Endodermal cell (in vitro differentiated cells): Measurements from ENCODE around the gene IDI2. TPM values are rescaled to one million over a fixed set of nuclear protein-coding genes. Genes with fewer than 3 reads are reported as not detected.
A peak's percentile ranks its signal among the peaks of the same experiment; 100 is the strongest.

ENCODE experiments used
- DNase-seq: peaks from one replicate; pipeline ENCODE4 v3.0.0-alpha.2; 2017
- H3K27ac ChIP-seq: 2 replicates; pipeline ENCODE4 v1.5.1; 2013; ENCODE audit warnings: mild to moderate bottlenecking, low read depth, low read length, moderate library complexity
- H3K27me3 ChIP-seq: 2 replicates; pipeline ENCODE4 v1.6.1; 2013; ENCODE audit warnings: mild to moderate bottlenecking, low read length, moderate library complexity; ENCODE audit not compliant: insufficient read depth, control insufficient read depth, poor library complexity, severe bottlenecking
- H3K36me3 ChIP-seq: 2 replicates; pipeline ENCODE4 v1.7.0; 2013; ENCODE audit warnings: mild to moderate bottlenecking, low read length, moderate library complexity; ENCODE audit not compliant: control insufficient read depth, insufficient read depth
- H3K4me1 ChIP-seq: one replicate; pipeline ENCODE4 v1.7.0; 2013; ENCODE audit warnings: low read length; ENCODE audit not compliant: control insufficient read depth, insufficient read depth
- H3K4me3 ChIP-seq: 2 replicates; pipeline ENCODE4 v1.5.1; 2013; ENCODE audit warnings: mild to moderate bottlenecking, low read length, moderate library complexity
- H3K9ac ChIP-seq: 2 replicates; pipeline ENCODE4 v1.6.1; 2013; ENCODE audit warnings: mild to moderate bottlenecking, low read length, moderate library complexity; ENCODE audit not compliant: poor library complexity, severe bottlenecking; ENCODE audit errors: extremely low read depth
- H3K9me3 ChIP-seq: 2 replicates; pipeline ENCODE4 v1.6.1; 2013; ENCODE audit warnings: mild to moderate bottlenecking, low read length, moderate library complexity; ENCODE audit not compliant: control insufficient read depth
- H3K27ac Mint-ChIP-seq: 2 replicates; pipeline ENCODE4 v1.8.0; 2020; ENCODE audit warnings: mixed read lengths
- H3K27me3 Mint-ChIP-seq: 2 replicates; pipeline ENCODE4 v1.8.0; 2021; ENCODE audit warnings: mild to moderate bottlenecking, mixed read lengths; ENCODE audit not compliant: insufficient read depth
- H3K36me3 Mint-ChIP-seq: 2 replicates; pipeline ENCODE4 v1.8.0; 2020; ENCODE audit warnings: low read depth, mixed read lengths
- H3K4me1 Mint-ChIP-seq: 2 replicates; pipeline ENCODE4 v1.8.0; 2020; ENCODE audit warnings: mixed read lengths
- H3K4me3 Mint-ChIP-seq: 2 replicates; pipeline ENCODE4 v1.8.0; 2020; ENCODE audit warnings: mild to moderate bottlenecking, moderate library complexity, mixed read lengths
- H3K9me3 Mint-ChIP-seq: 2 replicates; pipeline ENCODE4 v1.8.0; 2020; ENCODE audit warnings: mild to moderate bottlenecking, mixed read lengths
- CTCF ChIP-seq: fragments of 200-600 bp; sonication (generic); conservative IDR thresholded peaks from 2 replicates; pipeline ENCODE4 v1.5.0; 2021; ENCODE audit warnings: antibody characterized with exemption, mild to moderate bottlenecking
- WGBS, 2 experiments: methylation state at CpG; one replicate each; pipeline versions ENCODE4 v1.1.5 to v1.1.7; 2013; ENCODE audit warnings: missing lambda C conversion rate in 2 of 2, mixed read lengths in 1 of 2; ENCODE audit not compliant: insufficient coverage in 1 of 2, insufficient read length in 1 of 2; 5-methylcytosine and 5-hydroxymethylcytosine counted together
- total RNA-seq, 2 donors: library from RNA; stranded (reverse); fragmentation: NEBNext Ultra II Directional in 1 of 2; extraction: Animal tissue kit (Norgen Biotek cat#: 25700) in 1 of 2; gene quantifications; 2 replicates in 1 of 2; 3 replicates in 1 of 2; pipeline ENCODE4 v1.2.1, GENCODE V29; 2021

IDI2 gene
- total RNA-seq, 2 donors from 2014 or later, result not detected

DNA sequence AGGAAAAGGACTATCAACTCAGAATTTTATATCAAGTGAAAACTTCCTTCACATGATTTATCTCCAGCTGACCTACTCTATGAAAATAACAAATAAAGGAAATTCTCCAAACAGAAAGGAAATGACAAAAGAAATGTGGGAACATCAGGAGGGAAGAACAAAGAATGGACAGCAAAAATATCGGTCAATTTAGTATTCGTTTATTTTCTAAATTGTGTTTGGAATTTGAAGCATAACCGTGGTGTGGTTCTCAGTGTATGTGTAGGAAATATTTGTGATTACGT lies 39.2 kb upstream of the IDI2 start:
- Histone ChIP-seq H3K9me3 (no peaks in the 10 kb centered on the region), H3K9ac (no peak overlapping the region), H3K27ac (peak overlapping the region; percentile 16), H3K36me3 (no peaks in the 10 kb centered on the region), H3K4me3 (no peak overlapping the region), H3K27me3 (no peaks in the 10 kb centered on the region), H3K4me1 (no peaks in the 10 kb centered on the region)
- Mint-ChIP-seq H3K4me3 (no peak overlapping the region), H3K27ac (no peak overlapping the region), H3K9me3 (no peaks in the 10 kb centered on the region), H3K4me1 (no peaks in the 10 kb centered on the region), H3K36me3 (no peaks in the 10 kb centered on the region), H3K27me3 (no peaks in the 10 kb centered on the region)
- WGBS, 2 experiments, result 93 to 97% methylated on average over 4 of the region's 4 CpGs
- DNase-seq, result no peak
- no peak for TF ChIP-seq CTCF

DNA sequence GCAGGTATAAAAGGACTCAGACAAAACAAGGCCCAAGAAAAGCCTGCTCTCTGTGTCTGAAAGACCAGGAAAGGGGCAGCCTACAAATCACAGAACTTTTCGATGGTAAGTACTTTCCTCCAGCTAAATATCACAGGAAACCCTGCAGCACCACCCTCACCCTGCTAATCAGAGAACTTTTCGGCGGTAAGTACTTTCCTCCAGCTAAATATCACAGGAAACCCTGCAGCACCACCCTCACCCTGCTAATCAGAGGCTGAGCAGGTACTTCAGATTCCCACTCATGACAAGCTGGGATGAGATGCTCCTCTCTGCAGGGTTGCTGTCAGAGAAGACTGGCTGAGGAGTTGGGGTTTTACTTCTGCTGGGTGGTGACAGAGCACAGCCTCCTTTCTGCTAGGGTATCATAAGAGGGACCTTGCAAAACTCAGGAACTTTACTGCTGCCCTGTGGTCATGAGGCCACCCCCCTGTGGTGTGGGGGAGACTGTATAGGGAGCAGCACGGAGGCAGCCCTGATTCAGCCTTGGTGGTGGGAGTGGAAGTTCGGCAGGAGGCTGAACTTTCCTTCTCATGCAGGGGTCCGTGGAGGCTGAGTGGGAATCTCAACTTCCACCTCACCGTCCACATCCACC lies 37.7 kb upstream of the IDI2 start:
- Histone ChIP-seq H3K9me3 (no peaks in the 10 kb centered on the region), H3K9ac (no peak overlapping the region), H3K4me1 (no peaks in the 10 kb centered on the region), H3K27ac (peak overlapping the region; percentile 83), H3K27me3 (no peaks in the 10 kb centered on the region), H3K4me3 (no peak overlapping the region), H3K36me3 (peaks cover 8% of the 10 kb centered on the region)
- no peaks in the 10 kb centered on the region for H3K27me3 Mint-ChIP-seq
- no peaks in the 10 kb centered on the region for H3K4me1 Mint-ChIP-seq
- peak overlapping the region; percentile 10 for H3K27ac Mint-ChIP-seq
- no peak overlapping the region for H3K4me3 Mint-ChIP-seq
- no peaks in the 10 kb centered on the region for H3K9me3 Mint-ChIP-seq
- WGBS, 2 experiments, result 82 to 91% methylated on average over 4 to 7 of the region's 7 CpGs
- H3K36me3 Mint-ChIP-seq, result no peaks in the 10 kb centered on the region
- no peak for DNase-seq
- no peak for TF ChIP-seq CTCF

DNA sequence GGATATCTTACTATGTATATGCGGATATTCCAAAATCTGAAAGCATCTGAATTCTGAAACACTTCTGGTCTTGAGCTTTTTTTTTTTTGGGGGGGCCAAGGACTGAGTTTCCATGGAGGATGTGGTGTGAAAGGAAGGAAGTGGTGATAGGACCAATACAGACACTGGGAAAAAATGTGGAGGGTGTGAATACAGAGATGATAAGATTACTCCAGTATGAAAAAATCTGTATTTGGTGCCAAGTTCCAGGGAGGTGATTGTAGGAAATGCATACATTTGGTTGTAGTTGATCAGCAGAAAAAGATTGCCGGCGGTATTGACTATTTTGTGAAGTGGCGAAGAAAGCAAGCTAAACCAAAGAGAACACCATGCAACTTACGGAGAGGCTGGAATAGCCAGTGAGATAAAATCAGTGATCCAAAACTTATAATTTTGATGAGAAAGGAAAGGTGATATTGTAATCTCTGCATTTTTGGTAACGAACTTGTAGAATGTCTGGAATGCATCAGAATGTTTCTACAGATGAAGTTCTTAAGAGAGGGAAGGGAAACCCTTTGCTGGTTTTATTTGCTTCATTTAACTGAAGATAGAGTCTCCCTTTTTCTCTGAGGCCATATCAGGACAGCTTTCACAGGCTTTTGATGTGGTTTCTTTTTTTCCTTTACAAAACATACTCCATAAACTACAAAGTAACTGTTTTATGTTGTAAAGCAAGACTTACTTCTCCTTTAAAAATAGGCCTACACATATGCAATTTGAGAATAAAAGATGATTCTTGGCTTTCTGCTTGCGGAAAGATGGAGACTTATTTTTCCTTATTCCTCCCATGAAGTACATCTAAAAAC lies 36.5 kb upstream of the IDI2 start:
- H3K4me3 ChIP-seq, result no peak overlapping the region
- Mint-ChIP-seq H3K9me3 (no peaks in the 10 kb centered on the region), H3K27me3 (no peaks in the 10 kb centered on the region), H3K36me3 (no peaks in the 10 kb centered on the region), H3K27ac (no peak overlapping the region), H3K4me1 (peaks cover 11% of the 10 kb centered on the region), H3K4me3 (no peak overlapping the region)
- TF ChIP-seq CTCF, result no peak
- H3K4me1 ChIP-seq, result no peaks in the 10 kb centered on the region
- H3K9ac ChIP-seq, result no peak overlapping the region
- H3K9me3 ChIP-seq, result no peaks in the 10 kb centered on the region
- 94 to 96% methylated on average over 6 to 7 of the region's 7 CpGs for WGBS, 2 experiments
- no peak for DNase-seq
- no peak overlapping the region for H3K27ac ChIP-seq
- H3K27me3 ChIP-seq, result no peaks in the 10 kb centered on the region
- peaks cover 9% of the 10 kb centered on the region for H3K36me3 ChIP-seq
